Measurements from ENCODE around the gene PHF14. TPM values are rescaled to one million over a fixed set of nuclear protein-coding genes. Genes with fewer than 3 reads are reported as not detected.

PHF14 gene
- total RNA-seq, 1 donor from 2014 or later: 37.3 TPM

GRCh38 chr7:11196143-11196542 lies 222.5 kb downstream of the PHF14 start:
- intact Hi-C loops (cut with micrococcal nuclease): no loop called here

GRCh38 chr7:11203224-11203623 lies 229.6 kb downstream of the PHF14 start:
- intact Hi-C loops (cut with micrococcal nuclease): no loop called here

GRCh38 chr7:11203683-11204082 lies 230.0 kb downstream of the PHF14 start:
- intact Hi-C loops (cut with micrococcal nuclease): no loop called here

GRCh38 chr7:11206177-11206899 lies 232.7 kb downstream of the PHF14 start:
- intact Hi-C loops (cut with micrococcal nuclease): no loop called here

- intact Hi-C loops (cut with micrococcal nuclease): no loop called here
Measured at GRCh38 chr7:11207565-11207964, 233.9 kb downstream of the PHF14 start.

- intact Hi-C loops (cut with micrococcal nuclease): no loop called here
Measured at GRCh38 chr7:11208883-11209465, 235.3 kb downstream of the PHF14 start.

- intact Hi-C loops (cut with micrococcal nuclease): loop anchor here (5.0 to 10.0 kb wide), 2 partner anchors 83 to 134 kb away; no protein-coding TSS in a partner anchor
Measured at GRCh38 chr7:11210374-11210773, 236.7 kb downstream of the PHF14 start.

- intact Hi-C loops (cut with micrococcal nuclease): loop anchor here (1.0 to 10.0 kb wide), 3 partner anchors 85 to 272 kb away; a partner anchor contains a TSS
Measured at GRCh38 chr7:11212080-11212711, 238.5 kb downstream of the PHF14 start.

GRCh38 chr7:11212816-11213215 lies 239.1 kb downstream of the PHF14 start:
- intact Hi-C loops (cut with micrococcal nuclease): loop anchor here (1.0 to 10.0 kb wide), 3 partner anchors 86 to 273 kb away; a partner anchor contains a TSS

- intact Hi-C loops (cut with micrococcal nuclease): loop anchor here (5.0 to 10.0 kb wide), 2 partner anchors 86 to 132 kb away; no protein-coding TSS in a partner anchor
Measured at GRCh38 chr7:11213266-11213665, 239.6 kb downstream of the PHF14 start.

GRCh38 chr7:11216276-11216675 lies 242.6 kb downstream of the PHF14 start:
- intact Hi-C loops (cut with micrococcal nuclease): loop anchor here (10.0 kb wide), 1 partner anchor 129 kb away; no protein-coding TSS in a partner anchor

- intact Hi-C loops (cut with micrococcal nuclease): loop anchor here (10.0 kb wide), 1 partner anchor 127 kb away; no protein-coding TSS in a partner anchor
Measured at GRCh38 chr7:11217848-11218565, 244.3 kb downstream of the PHF14 start.

All from T-helper 2 cell treated with Interferon-gamma antibody and Interleukin-4, amounts not matched to agents 100 ng/mL and 5 ng/mL, for 36 hours (primary cell).